IMR-90 (cell line): ENCODE results near the gene OSBPL9. TPM values are rescaled to one million over a fixed set of nuclear protein-coding genes. Genes with fewer than 3 reads are reported as not detected.

Source experiments
- ATAC-seq: fragments of 200-7000 bp; cut with Tn5 transposase; 2 replicates; pipeline ENCODE4 v1.9.1; 2020; ENCODE audit warnings: low read depth, mild to moderate bottlenecking, moderate library complexity
- BruUV-seq: library from RNA; stranded (reverse); fragments of 400-500 nt; replicated peaks from 2 replicates; lab custom pipeline; 2021; lab: Mats Ljungman, UMichigan
- CTCF ChIA-PET: fragments of 300-600 bp; formaldehyde crosslinking; extraction: SDS; loops from one replicate; lab custom pipeline; 2021; ENCODE audit warnings: antibody characterized with exemption; lab: Yijun Ruan, JAX
- POLR2A ChIA-PET: fragments of 300-600 bp; sonication (Branson Sonifier 250); formaldehyde crosslinking; loops from one replicate; lab custom pipeline; 2022; ENCODE audit warnings: antibody characterized with exemption; ENCODE audit not compliant: unreplicated experiment; lab: Charles Lee
- DNase-seq: peaks from one replicate; pipeline ENCODE4 v3.0.0; 2013
- H2AFZ ChIP-seq: replicated peaks from 2 replicates; pipeline ENCODE3; 2013; ENCODE audit warnings: low read length, mild to moderate bottlenecking; ENCODE audit not compliant: poor library complexity
- H2AK5ac ChIP-seq: 2 replicates; pipeline ENCODE4 v1.6.1; 2013; ENCODE audit warnings: low read depth, low read length, inconsistent platforms
- H2AK9ac ChIP-seq: replicated peaks from 2 replicates; pipeline ENCODE3; 2013; ENCODE audit warnings: mild to moderate bottlenecking, low read depth, low read length, moderate library complexity; ENCODE audit not compliant: poor library complexity
- H2BK120ac ChIP-seq: 2 replicates; pipeline ENCODE4 v1.6.1; 2013; ENCODE audit warnings: low read depth, low read length, inconsistent platforms
- H2BK15ac ChIP-seq: 3 replicates; pipeline ENCODE4 v1.6.1; 2013; ENCODE audit warnings: low read depth, low read length, inconsistent platforms
- H2BK20ac ChIP-seq: 2 replicates; pipeline ENCODE4 v1.6.1; 2013; ENCODE audit warnings: low read depth, mild to moderate bottlenecking, inconsistent platforms, low read length, moderate library complexity
- H2BK5ac ChIP-seq: 2 replicates; pipeline ENCODE4 v1.6.1; 2013; ENCODE audit warnings: mild to moderate bottlenecking, low read depth, low read length, inconsistent platforms; ENCODE audit not compliant: poor library complexity, severe bottlenecking
- H3K14ac ChIP-seq: replicated peaks from 2 replicates; pipeline ENCODE4 v1.6.1; 2013; ENCODE audit warnings: low read depth, low read length, inconsistent platforms
- H3K18ac ChIP-seq: 2 replicates; pipeline ENCODE4 v1.6.1; 2013; ENCODE audit warnings: low read depth, low read length, control low read depth
- H3K23ac ChIP-seq: 2 replicates; pipeline ENCODE4 v1.6.1; 2013; ENCODE audit warnings: low read depth, low read length, inconsistent platforms
- H3K27ac ChIP-seq: 2 replicates; pipeline ENCODE4 v1.5.1; 2013; ENCODE audit warnings: mild to moderate bottlenecking, control low read depth, low read length; ENCODE audit not compliant: insufficient read depth
- H3K27me3 ChIP-seq: 2 replicates; pipeline ENCODE4 v1.6.1; 2013; ENCODE audit warnings: low read length; ENCODE audit not compliant: control insufficient read depth, insufficient read depth
- H3K36me3 ChIP-seq: 2 replicates; pipeline ENCODE4 v1.6.1; 2013; ENCODE audit warnings: low read length, mixed read lengths; ENCODE audit not compliant: control insufficient read depth, insufficient read depth
- H3K4ac ChIP-seq: 2 replicates; pipeline ENCODE4 v1.6.1; 2013; ENCODE audit warnings: low read depth, low read length, inconsistent platforms
- H3K4me1 ChIP-seq: 2 replicates; pipeline ENCODE4 v1.6.1; 2013; ENCODE audit warnings: low read length, mixed read lengths; ENCODE audit not compliant: control insufficient read depth, insufficient read depth
- H3K4me2 ChIP-seq: 2 replicates; pipeline ENCODE4 v1.6.1; 2013; ENCODE audit warnings: low read depth, mild to moderate bottlenecking, control low read depth, low read length, moderate library complexity
- H3K4me3 ChIP-seq: 2 replicates; pipeline ENCODE4 v1.5.1; 2013; ENCODE audit warnings: low read depth, mild to moderate bottlenecking, control low read depth, low read length, moderate library complexity; ENCODE audit not compliant: insufficient read depth
- H3K56ac ChIP-seq: 2 replicates; pipeline ENCODE4 v1.6.1; 2013; ENCODE audit warnings: low read length, inconsistent platforms; ENCODE audit not compliant: insufficient read depth; ENCODE audit errors: extremely low read depth
- H3K79me1 ChIP-seq, 2 experiments: 2 replicates each; pipeline ENCODE4 v1.6.1; 2013; ENCODE audit warnings: low read length in 2 of 2, inconsistent platforms in 1 of 2, low read depth in 1 of 2
- H3K9ac ChIP-seq: 2 replicates; pipeline ENCODE4 v1.6.1; 2013; ENCODE audit warnings: low read depth, low read length, control low read depth
- H3K9me1 ChIP-seq: 2 replicates; pipeline ENCODE4 v1.6.1; 2013; ENCODE audit warnings: low read length, inconsistent platforms; ENCODE audit not compliant: insufficient read depth
- H3K9me3 ChIP-seq: 2 replicates; pipeline ENCODE4 v1.6.1; 2013; ENCODE audit warnings: low read length; ENCODE audit not compliant: control insufficient read depth, insufficient read depth
- H4K20me1 ChIP-seq: 2 replicates; pipeline ENCODE4 v1.6.1; 2013; ENCODE audit warnings: low read length, inconsistent platforms; ENCODE audit not compliant: insufficient read depth
- H4K5ac ChIP-seq: 2 replicates; pipeline ENCODE4 v1.6.1; 2013; ENCODE audit warnings: mild to moderate bottlenecking, low read depth, low read length, control low read depth
- H4K8ac ChIP-seq, 2 experiments: 2 replicates each; pipeline ENCODE4 v1.6.1; 2013; ENCODE audit warnings: low read depth in 2 of 2, low read length in 2 of 2, control low read depth in 1 of 2, inconsistent platforms in 1 of 2
- H4K91ac ChIP-seq: 2 replicates; pipeline ENCODE4 v1.6.1; 2013; ENCODE audit warnings: low read depth, low read length, inconsistent platforms; ENCODE audit not compliant: insufficient read depth
- BHLHE40 ChIP-seq: fragments of 150-350 bp; IDR thresholded peaks from 2 replicates; pipeline ENCODE4 v1.6.1; 2016; ENCODE audit warnings: mild to moderate bottlenecking, low read depth, low read length
- CEBPB ChIP-seq: IDR thresholded peaks from 2 replicates; pipeline ENCODE4 v1.6.1; 2012; ENCODE audit warnings: low read depth, low read length, improper control_type of control experiment
- CHD1 ChIP-seq: IDR thresholded peaks from 2 replicates; pipeline ENCODE4 v1.6.1; 2012; ENCODE audit warnings: low read depth, low read length, improper control_type of control experiment
- CTCF ChIP-seq: conservative IDR thresholded peaks from 2 replicates; pipeline ENCODE4 v1.5.1; 2012; ENCODE audit warnings: mild to moderate bottlenecking, low read depth, low read length, improper control_type of control experiment
- ELK1 ChIP-seq: fragments of 150-350 bp; IDR thresholded peaks from 2 replicates; pipeline ENCODE4 v1.6.1; 2016; ENCODE audit warnings: low read depth, mild to moderate bottlenecking, low read length, moderate library complexity, borderline replicate concordance
- FOS ChIP-seq: fragments of 150-350 bp; IDR thresholded peaks from 2 replicates; pipeline ENCODE4 v1.6.1; 2016; ENCODE audit warnings: low read depth, low read length
- MAFK ChIP-seq: IDR thresholded peaks from 2 replicates; pipeline ENCODE4 v1.6.1; 2012; ENCODE audit warnings: low read depth, low read length, improper control_type of control experiment
- MAZ ChIP-seq: IDR thresholded peaks from 2 replicates; pipeline ENCODE4 v1.6.1; 2012; ENCODE audit warnings: low read depth, mild to moderate bottlenecking, low read length, improper control_type of control experiment, moderate library complexity, borderline replicate concordance
- MXI1 ChIP-seq: IDR thresholded peaks from 2 replicates; pipeline ENCODE4 v1.6.1; 2012; ENCODE audit warnings: low read depth, mild to moderate bottlenecking, low read length, moderate library complexity, borderline replicate concordance
- NFE2L2 ChIP-seq: fragments of 150-350 bp; IDR thresholded peaks from 2 replicates; pipeline ENCODE4 v1.6.1; 2016; ENCODE audit warnings: low read depth, mild to moderate bottlenecking, low read length
- POLR2A ChIP-seq: IDR thresholded peaks from 2 replicates; pipeline ENCODE4 v1.6.1; 2012; ENCODE audit warnings: mild to moderate bottlenecking, low read depth, low read length
- RAD21 ChIP-seq: IDR thresholded peaks from 2 replicates; pipeline ENCODE4 v1.6.1; 2012; ENCODE audit warnings: low read length, improper control_type of control experiment
- RCOR1 ChIP-seq: IDR thresholded peaks from 2 replicates; pipeline ENCODE4 v1.6.1; 2012; ENCODE audit warnings: mild to moderate bottlenecking, low read length, improper control_type of control experiment; ENCODE audit not compliant: insufficient replicate concordance
- SMC3 ChIP-seq: fragments of 150-350 bp; IDR thresholded peaks from 2 replicates; pipeline ENCODE4 v1.6.1; 2016; ENCODE audit warnings: low read depth, mild to moderate bottlenecking, antibody characterized with exemption, low read length, moderate library complexity
- USF2 ChIP-seq: fragments of 150-350 bp; IDR thresholded peaks from 2 replicates; pipeline ENCODE4 v1.6.1; 2017; ENCODE audit warnings: mild to moderate bottlenecking, antibody characterized with exemption, low read length, low read depth
- WGBS, 2 experiments: methylation state at CpG; one replicate each; pipeline versions ENCODE4 v1.1.5 to v1.1.7; 2013; ENCODE audit warnings: missing lambda C conversion rate in 2 of 2; ENCODE audit not compliant: insufficient read length in 1 of 2; ENCODE audit errors: extremely low coverage in 2 of 2; 5-methylcytosine and 5-hydroxymethylcytosine counted together
- dilution Hi-C: fragments of 300-500 bp; cut with HindIII; formaldehyde crosslinking; loops from one replicate; pipeline ENCODE4 v1.14.3; 2018; ENCODE audit warnings: low sequenced_read_pairs; ENCODE audit not compliant: unreplicated experiment
- in situ Hi-C: fragments of 300-500 bp; cut with MboI; formaldehyde crosslinking; loops from 3 replicates; pipeline ENCODE4 v1.14.3; 2019; ENCODE audit warnings: low sequenced_read_pairs, inconsistent platforms, mixed read lengths
- intact Hi-C: fragments of 100-400 bp; cut with micrococcal nuclease; formaldehyde crosslinking; loops from 2 replicates; pipeline ENCODE4 v1.10.0; 2022
- polyA plus RNA-seq, 3 experiments: library from polyadenylated mRNA; depleted of rRNA; stranded (reverse); fragments of >200 nt; gene quantifications; 2 replicates each; pipeline ENCODE4 v1.2.3, GENCODE V29; 2012; ENCODE audit warnings: low replicate concordance in 1 of 3
- total RNA-seq: library from RNA; depleted of rRNA; stranded (reverse); fragments of >200 nt; gene quantifications from 2 replicates; pipeline ENCODE4 v1.2.3, GENCODE V29; 2012

The OSBPL9 gene
- total and polyA plus RNA-seq, 2 of the 4 experiments (the other 2 are of a cell fraction): 51.4 to 127 TPM

GRCh38 chr1:51641096-51641495, 24.2 kb downstream of the OSBPL9 start:
- H3K27ac ChIP-seq: no peak overlapping the region
- BruUV-seq: no TSS peak
- H3K9me3 ChIP-seq: no peaks in the 10 kb centered on the region
- TF ChIP-seq SMC3: no peak
- TF ChIP-seq FOS: no peak
- TF ChIP-seq MAFK: no peak
- TF ChIP-seq USF2: no peak
- no peak for TF ChIP-seq POLR2A
- no peak for TF ChIP-seq ELK1
- no peak for TF ChIP-seq BHLHE40
- no peak for TF ChIP-seq CEBPB
- no peak for TF ChIP-seq CTCF
- no peak for TF ChIP-seq CHD1
- TF ChIP-seq MXI1: no peak
- TF ChIP-seq RAD21: no peak
- no peak for TF ChIP-seq RCOR1
- no peak for TF ChIP-seq NFE2L2
- TF ChIP-seq MAZ: no peak
- H2AFZ ChIP-seq: no peak overlapping the region
- no peak overlapping the region for H3K56ac ChIP-seq
- intact Hi-C loops (no loop called here), dilution Hi-C loops (no loop called here), in situ Hi-C loops (no loop called here)
- POLR2A ChIA-PET: no interaction called here
- no peak overlapping the region for H3K23ac ChIP-seq
- peaks cover 3% of the 10 kb centered on the region; the same call in 1 of the 2 replicates for H4K20me1 ChIP-seq
- DNase-seq: no peak
- H3K4me1 ChIP-seq: peaks cover 21% of the 10 kb centered on the region
- no peak overlapping the region; the same call in 1 of the 2 replicates for H4K91ac ChIP-seq
- no peak overlapping the region for H4K5ac ChIP-seq
- peaks cover 12% of the 10 kb centered on the region for H3K9me1 ChIP-seq
- no peak overlapping the region for H3K4ac ChIP-seq
- no peak overlapping the region for H3K9ac ChIP-seq
- H2BK15ac ChIP-seq: peak overlapping the region; percentile 5; the same call in 1 of the 3 replicates
- ATAC-seq: no peak
- H2BK5ac ChIP-seq: peak overlapping the region; percentile 58
- H2AK9ac ChIP-seq: no peak overlapping the region
- H3K79me1 ChIP-seq: peaks cover 37 to 70% of the 10 kb centered on the region in 2 experiments
- no peak overlapping the region for H3K4me3 ChIP-seq
- H3K18ac ChIP-seq: peak overlapping the region; percentile 38; the same call in 1 of the 2 replicates
- no CpG with 5 or more reads among the region's 2 CpGs for WGBS, 2 experiments
- no peaks in the 10 kb centered on the region for H3K36me3 ChIP-seq
- H2AK5ac ChIP-seq: no peak overlapping the region
- peak overlapping the region; percentile 9; the same call in 1 of the 2 replicates for H2BK20ac ChIP-seq
- CTCF ChIA-PET: interaction anchor here (0.9 to 1.8 kb wide), 2 partner anchors 24 to 128 kb away, joined by 5 read pairs; no protein-coding TSS in a partner anchor
- no peaks in the 10 kb centered on the region for H3K27me3 ChIP-seq
- 0 out of 2 replicates have a peak overlapping the region, but pooled peaks have one; percentile 1 for H2BK120ac ChIP-seq
- H3K4me2 ChIP-seq: no peak overlapping the region
- no peak overlapping the region for H3K14ac ChIP-seq
- H4K8ac ChIP-seq: no peak overlapping the region; a peak in 1 of 4 replicates
